Lower lobe of right lung (tissue), 2 donors: ENCODE results near the gene NUP214. TPM values are rescaled to one million over a fixed set of nuclear protein-coding genes. Genes with fewer than 3 reads are reported as not detected.

ENCODE experiments used
- ATAC-seq, 2 donors: fragments of 200-7000 bp; cut with Tn5 transposase; one replicate each; pipeline ENCODE4 v1.9.1; 2020 to 2022; ENCODE audit warnings: mild to moderate bottlenecking in 2 of 2, moderate library complexity in 2 of 2
- DNase-seq: peaks from one replicate; pipeline ENCODE4 v3.0.0-alpha.2; 2020
- H3K27ac ChIP-seq: fragments of 200-600 bp; one replicate; pipeline ENCODE4 v1.8.0; 2022
- H3K27me3 ChIP-seq: fragments of 200-600 bp; one replicate; pipeline ENCODE4 v1.8.0; 2022; ENCODE audit warnings: low read depth
- H3K36me3 ChIP-seq: fragments of 200-600 bp; one replicate; pipeline ENCODE4 v1.8.0; 2022; ENCODE audit warnings: mild to moderate bottlenecking
- H3K4me1 ChIP-seq: fragments of 200-600 bp; one replicate; pipeline ENCODE4 v1.8.0; 2022
- H3K4me3 ChIP-seq: fragments of 200-600 bp; one replicate; pipeline ENCODE4 v1.8.0; 2022; ENCODE audit warnings: mild to moderate bottlenecking
- H3K9me3 ChIP-seq: fragments of 200-600 bp; one replicate; pipeline ENCODE4 v1.8.0; 2022
- intact Hi-C: fragments of 100-400 bp; cut with DNase I; formaldehyde crosslinking; loops from one replicate; pipeline ENCODE4 v1.11.0; 2022
- total RNA-seq: library from RNA; stranded (reverse); fragmentation: NEBNext Ultra II Directional; extraction: Animal tissue kit (Norgen Biotek cat#: 25700); gene quantifications from one replicate; pipeline ENCODE4 v1.2.1, GENCODE V29; 2021
- TF ChIP-seq, protein P1 (sequence below): fragments of 200-600 bp; IDR thresholded peaks from one replicate; pipeline ENCODE4 v1.8.0; 2022; ENCODE audit warnings: antibody characterized with exemption, mild to moderate bottlenecking
- donor health status: DM: no; HTN: yes; CAD: no; lungs with severe emphysema.

Gene NUP214
- total RNA-seq, 1 donor from 2014 or later = 61.4 TPM

DNA sequence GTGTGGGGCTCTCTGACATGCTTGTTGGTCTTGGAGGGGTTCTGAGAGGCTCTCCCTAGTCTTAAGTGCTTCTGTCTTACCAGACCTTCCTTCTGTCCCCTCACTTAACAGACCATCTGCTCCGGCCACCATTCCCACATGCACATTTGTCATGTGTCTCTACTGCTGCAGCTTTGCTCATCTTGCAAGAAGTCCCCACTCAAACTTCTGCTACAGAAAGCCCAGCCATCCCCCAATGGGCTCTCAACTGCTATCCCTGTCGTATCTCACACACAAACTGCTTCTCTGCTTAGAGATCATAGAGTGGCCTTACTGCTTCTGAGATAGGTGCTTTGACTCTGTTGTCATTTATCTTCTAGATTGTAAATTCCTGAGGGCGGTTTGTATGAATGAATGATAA lies 69.4 kb downstream of the NUP214 start:
- Histone ChIP-seq H3K4me3 (no peak overlapping the region), H3K4me1 (no peaks in the 10 kb centered on the region), H3K9me3 (no peaks in the 10 kb centered on the region), H3K27me3 (no peaks in the 10 kb centered on the region), H3K27ac (no peak overlapping the region), H3K36me3 (peaks cover 99% of the 10 kb centered on the region)
- TF ChIP-seq, protein P1, sequence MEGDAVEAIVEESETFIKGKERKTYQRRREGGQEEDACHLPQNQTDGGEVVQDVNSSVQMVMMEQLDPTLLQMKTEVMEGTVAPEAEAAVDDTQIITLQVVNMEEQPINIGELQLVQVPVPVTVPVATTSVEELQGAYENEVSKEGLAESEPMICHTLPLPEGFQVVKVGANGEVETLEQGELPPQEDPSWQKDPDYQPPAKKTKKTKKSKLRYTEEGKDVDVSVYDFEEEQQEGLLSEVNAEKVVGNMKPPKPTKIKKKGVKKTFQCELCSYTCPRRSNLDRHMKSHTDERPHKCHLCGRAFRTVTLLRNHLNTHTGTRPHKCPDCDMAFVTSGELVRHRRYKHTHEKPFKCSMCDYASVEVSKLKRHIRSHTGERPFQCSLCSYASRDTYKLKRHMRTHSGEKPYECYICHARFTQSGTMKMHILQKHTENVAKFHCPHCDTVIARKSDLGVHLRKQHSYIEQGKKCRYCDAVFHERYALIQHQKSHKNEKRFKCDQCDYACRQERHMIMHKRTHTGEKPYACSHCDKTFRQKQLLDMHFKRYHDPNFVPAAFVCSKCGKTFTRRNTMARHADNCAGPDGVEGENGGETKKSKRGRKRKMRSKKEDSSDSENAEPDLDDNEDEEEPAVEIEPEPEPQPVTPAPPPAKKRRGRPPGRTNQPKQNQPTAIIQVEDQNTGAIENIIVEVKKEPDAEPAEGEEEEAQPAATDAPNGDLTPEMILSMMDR = no peak
- DNase-seq (no peak), ATAC-seq (no peak)
- intact Hi-C loops = no loop called here

DNA sequence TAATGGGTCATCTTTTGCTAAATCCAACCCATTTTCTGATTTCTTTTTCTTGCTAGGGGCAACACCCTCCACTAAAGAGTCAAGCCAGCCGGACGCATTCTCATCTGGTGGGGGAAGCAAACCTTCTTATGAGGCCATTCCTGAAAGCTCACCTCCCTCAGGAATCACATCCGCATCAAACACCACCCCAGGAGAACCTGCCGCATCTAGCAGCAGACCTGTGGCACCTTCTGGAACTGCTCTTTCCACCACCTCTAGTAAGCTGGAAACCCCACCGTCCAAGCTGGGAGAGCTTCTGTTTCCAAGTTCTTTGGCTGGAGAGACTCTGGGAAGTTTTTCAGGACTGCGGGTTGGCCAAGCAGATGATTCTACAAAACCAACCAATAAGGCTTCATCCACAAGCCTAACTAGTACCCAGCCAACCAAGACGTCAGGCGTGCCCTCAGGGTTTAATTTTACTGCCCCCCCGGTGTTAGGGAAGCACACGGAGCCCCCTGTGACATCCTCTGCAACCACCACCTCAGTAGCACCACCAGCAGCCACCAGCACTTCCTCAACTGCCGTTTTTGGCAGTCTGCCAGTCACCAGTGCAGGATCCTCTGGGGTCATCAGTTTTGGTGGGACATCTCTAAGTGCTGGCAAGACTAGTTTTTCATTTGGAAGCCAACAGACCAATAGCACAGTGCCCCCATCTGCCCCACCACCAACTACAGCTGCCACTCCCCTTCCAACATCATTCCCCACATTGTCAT lies 72.0 kb downstream of the NUP214 start:
- ATAC-seq (no peak), DNase-seq (no peak)
- TF ChIP-seq, protein P1 = no peak
- Histone ChIP-seq H3K4me3 (no peak overlapping the region), H3K9me3 (no peaks in the 10 kb centered on the region), H3K27ac (no peak overlapping the region), H3K4me1 (no peaks in the 10 kb centered on the region), H3K27me3 (no peaks in the 10 kb centered on the region), H3K36me3 (peaks cover 99% of the 10 kb centered on the region)
- intact Hi-C loops = no loop called here

DNA sequence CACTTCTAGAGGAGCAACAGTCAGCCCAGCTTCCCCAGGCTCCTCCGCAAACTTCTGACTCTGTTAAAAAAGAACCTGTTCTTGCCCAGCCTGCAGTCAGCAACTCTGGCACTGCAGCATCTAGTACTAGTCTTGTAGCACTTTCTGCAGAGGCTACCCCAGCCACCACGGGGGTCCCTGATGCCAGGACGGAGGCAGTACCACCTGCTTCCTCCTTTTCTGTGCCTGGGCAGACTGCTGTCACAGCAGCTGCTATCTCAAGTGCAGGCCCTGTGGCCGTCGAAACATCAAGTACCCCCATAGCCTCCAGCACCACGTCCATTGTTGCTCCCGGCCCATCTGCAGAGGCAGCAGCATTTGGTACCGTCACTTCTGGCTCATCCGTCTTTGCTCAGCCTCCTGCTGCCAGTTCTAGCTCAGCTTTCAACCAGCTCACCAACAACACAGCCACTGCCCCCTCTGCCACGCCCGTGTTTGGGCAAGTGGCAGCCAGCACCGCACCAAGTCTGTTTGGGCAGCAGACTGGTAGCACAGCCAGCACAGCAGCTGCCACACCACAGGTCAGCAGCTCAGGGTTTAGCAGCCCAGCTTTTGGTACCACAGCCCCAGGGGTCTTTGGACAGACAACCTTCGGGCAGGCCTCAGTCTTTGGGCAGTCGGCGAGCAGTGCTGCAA lies 72.8 kb downstream of the NUP214 start:
- Histone ChIP-seq H3K4me1 (no peaks in the 10 kb centered on the region), H3K9me3 (no peaks in the 10 kb centered on the region), H3K27ac (no peak overlapping the region), H3K4me3 (no peak overlapping the region), H3K27me3 (no peaks in the 10 kb centered on the region), H3K36me3 (peaks cover 100% of the 10 kb centered on the region)
- TF ChIP-seq, protein P1 = no peak
- DNase-seq (no peak), ATAC-seq (no peak)
- intact Hi-C loops = no loop called here

DNA sequence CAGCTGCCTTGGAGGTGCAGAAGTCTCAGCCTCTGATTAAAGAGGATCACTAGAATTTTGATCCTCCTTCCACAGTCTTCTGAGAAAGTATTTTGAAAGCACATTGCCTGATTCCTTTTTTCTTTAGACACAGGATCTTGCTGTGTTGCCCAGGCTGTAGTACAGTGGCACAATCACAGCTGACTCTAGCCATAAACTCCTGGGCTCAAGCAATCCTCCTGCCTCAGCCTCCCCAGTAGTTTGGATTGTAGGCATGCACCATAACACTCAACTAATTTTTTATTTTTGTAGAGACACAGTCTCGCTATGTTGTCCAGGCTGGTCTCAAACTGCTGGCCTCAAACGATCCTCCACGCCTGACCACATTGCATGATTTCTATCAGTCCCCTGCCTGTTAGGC lies 76.5 kb downstream of the NUP214 start:
- no peaks in the 10 kb centered on the region for H3K27me3 ChIP-seq
- peaks cover 95% of the 10 kb centered on the region for H3K36me3 ChIP-seq
- no peak overlapping the region for H3K27ac ChIP-seq
- H3K9me3 ChIP-seq = no peaks in the 10 kb centered on the region
- no peaks in the 10 kb centered on the region for H3K4me1 ChIP-seq
- no peak overlapping the region for H3K4me3 ChIP-seq
- DNase-seq = no peak
- no peak for ATAC-seq
- intact Hi-C loops = no loop called here
- TF ChIP-seq, protein P1 = no peak

DNA sequence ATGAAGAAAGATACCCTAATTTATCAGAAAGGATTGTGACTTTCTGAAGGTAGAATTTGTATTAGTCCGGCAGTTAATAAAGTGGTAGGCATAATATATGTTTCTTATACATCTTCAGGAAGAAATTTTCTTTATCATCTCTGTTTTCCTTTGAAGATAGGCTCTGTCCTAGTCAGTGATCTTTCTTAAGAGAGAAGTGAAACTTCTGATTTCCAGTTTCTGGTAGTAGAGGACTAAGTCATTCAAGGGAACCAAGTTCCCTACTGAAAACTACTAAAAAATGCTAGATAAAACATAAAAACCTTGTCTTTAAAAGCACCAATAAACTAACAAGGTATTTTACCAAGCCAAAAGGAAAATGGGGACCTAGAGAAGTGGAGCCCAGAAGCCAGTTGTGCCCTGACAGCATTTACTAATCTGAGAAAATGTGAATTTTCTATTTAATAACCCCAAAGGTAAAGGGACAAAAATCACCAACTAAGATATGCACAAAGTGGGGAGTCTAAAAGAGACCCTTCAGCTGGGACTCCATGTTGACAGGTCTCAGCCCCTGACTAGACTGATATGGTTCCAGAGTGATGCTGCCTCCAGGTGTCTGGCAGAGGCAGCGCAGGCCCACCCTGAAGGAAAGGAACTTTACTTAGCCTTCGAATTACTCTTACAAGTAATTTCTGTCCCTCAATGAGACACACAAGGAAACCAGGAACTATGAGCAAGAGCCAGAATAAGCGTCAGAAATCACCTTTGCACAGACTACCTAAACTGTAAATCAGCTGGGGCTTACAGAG lies 78.2 kb downstream of the NUP214 start:
- H3K9me3 ChIP-seq = no peaks in the 10 kb centered on the region
- no peaks in the 10 kb centered on the region for H3K27me3 ChIP-seq
- peaks cover 91% of the 10 kb centered on the region for H3K36me3 ChIP-seq
- H3K27ac ChIP-seq = no peak overlapping the region
- ATAC-seq (no peak), DNase-seq (no peak)
- no peaks in the 10 kb centered on the region for H3K4me1 ChIP-seq
- intact Hi-C loops = no loop called here
- no peak overlapping the region for H3K4me3 ChIP-seq
- TF ChIP-seq, protein P1 = no peak
